Mesenteric fat pad (tissue), 1 donor: Measurements from ENCODE around the gene SPDYE1. TPM values are rescaled to one million over a fixed set of nuclear protein-coding genes. Genes with fewer than 3 reads are reported as not detected.

Experiments used
- DNase-seq: peaks from one replicate; pipeline ENCODE4 v3.0.0-alpha.2; 2020; ENCODE audit warnings: low spot score
- total RNA-seq: library from RNA; stranded (reverse); fragmentation: NEBNext Ultra II Directional; extraction: Animal tissue kit (Norgen Biotek cat#: 25700); gene quantifications from one replicate; pipeline ENCODE4 v1.2.1, GENCODE V29; 2021
- donor health status: DM: yes; HTN: yes; CAD: no.

The SPDYE1 gene
- total RNA-seq, 1 donor from 2014 or later, result not detected

- no peak for DNase-seq
These were observed 44.5 kb downstream of the SPDYE1 start for GRCh38 chr7:44042221-44042620.

GRCh38 chr7:44043902-44044301 is 46.2 kb downstream of the SPDYE1 start:
- no peak for DNase-seq

DNA sequence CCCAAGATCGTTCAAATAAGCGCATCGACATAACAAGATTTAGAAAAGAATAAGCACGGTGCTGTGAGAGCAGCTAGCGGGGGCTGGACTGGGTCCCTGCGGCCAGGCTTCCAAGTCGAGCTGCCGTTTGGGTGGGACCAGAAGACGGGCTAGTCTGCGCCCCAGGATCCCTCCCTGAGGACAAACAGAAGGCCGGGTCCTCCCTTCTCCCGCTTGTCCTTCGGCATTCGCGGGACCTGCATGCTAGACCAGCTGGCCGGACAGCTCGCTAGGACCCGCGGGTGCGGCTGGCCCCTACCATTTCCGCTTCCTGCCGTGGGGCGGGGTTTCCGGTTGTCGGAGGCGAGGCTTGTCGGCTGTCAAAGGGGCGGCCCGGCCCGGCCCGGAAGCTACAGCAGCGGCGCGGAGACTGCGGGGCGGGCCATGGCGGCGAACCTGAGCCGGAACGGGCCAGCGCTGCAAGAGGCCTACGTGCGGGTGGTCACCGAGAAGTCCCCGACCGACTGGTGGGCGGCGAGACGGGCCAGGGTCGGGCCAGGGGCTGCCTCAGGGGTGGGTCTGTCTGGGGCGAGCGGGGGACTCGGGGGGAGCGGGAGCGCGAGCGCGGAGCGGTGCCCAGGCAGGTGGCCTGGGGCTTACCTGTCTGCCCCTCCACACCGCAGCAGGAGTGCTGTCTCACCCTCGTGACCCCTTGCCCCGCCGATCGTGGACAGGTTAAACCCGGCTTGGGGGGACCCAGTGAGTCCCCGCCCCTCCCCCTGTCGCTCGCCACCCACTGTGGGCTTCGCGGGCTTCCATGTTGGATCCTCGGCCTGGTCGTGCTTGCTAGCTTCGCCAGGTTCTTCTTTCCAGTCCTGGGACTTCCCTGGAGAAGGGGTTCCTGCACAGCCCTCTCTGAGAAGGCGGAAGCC is 46.9 kb downstream of the SPDYE1 start, which contains the start of gene DBNL:
Gene DBNL, plus strand, starts transcription at position 388 of the 911 bp plus-strand sequence. Its CDS starts 36 bp downstream, at position 424.
- DNase-seq, result peak; percentile 99

GRCh38 chr7:44045226-44046014 is 47.7 kb downstream of the SPDYE1 start:
- peak; percentile 26 for DNase-seq

- DNase-seq, result peak; percentile 47
These were observed 48.8 kb downstream of the SPDYE1 start for GRCh38 chr7:44046321-44047061.

DNA sequence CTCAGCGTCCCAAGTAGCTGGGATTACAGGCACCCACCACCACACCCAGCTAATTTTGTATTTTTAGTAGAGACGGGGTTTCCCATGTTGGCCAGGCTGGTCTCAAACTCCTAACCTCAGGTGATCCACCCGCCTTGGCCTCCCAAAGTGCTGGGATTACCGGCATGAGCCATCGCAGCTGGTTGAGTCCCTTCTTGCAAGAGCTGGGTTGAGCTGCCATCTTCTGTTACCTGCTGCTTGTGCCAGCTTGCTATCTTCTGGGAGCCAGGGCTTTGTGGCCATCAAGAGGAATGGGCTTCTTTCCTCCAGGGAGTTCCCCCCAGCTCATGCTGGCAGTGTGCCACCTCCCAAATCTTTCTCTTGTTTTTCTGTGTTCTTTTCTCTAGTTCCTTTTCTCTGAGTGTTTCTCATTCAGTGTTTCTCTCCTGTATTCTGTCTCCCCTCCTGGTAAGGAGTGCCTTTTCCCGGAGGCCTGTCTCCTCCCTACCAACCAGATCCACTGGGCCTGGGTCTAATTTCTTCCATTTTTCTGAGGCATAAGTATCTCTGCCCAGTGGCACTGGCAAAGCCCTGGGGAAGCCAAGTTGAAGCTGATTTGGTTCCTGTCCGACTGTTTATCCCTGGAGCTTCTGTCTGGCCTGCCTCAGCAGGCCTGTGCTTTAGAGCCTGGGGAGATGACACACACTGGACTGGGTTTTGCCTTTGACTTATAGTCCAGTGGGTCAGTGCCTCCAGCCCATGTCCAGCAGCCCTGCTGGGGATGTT is 50.5 kb downstream of the SPDYE1 start:
- no peak for DNase-seq

GRCh38 chr7:44050121-44050914 is 52.6 kb downstream of the SPDYE1 start:
- DNase-seq, result peak; percentile 68

DNA sequence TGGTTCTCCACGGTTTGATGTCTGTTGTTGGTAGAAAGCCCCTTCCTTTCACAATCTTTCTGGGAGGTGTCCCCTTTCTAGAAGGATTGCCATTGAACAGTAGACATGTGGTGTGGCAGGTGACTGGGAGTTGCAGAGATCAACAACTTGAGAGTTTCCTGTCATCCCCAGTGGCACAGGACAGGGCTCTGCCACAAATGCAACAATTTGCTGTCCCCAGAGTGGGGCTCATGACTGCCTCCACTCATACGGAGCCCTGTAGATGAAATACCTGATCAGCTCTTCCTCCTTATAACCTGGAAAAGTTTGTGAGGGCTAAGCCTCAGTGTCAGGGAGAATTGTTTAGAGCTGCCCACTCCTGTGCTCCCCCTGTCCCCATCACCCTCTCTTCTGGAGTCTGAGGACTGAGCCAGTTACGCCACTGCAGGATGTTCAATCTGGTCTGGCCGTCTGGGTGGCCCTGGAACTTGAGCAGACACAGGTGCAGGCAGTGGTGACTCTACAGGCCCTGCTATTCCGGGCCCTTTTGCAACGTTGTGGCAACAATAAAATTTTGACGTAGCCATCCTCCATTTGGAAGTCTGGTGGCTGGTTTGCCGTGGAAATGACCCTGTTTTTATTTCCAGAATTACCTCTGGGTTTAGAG is 53.3 kb downstream of the SPDYE1 start:
- peak; percentile 35 for DNase-seq

GRCh38 chr7:44051611-44052220 is 54.0 kb downstream of the SPDYE1 start:
- DNase-seq, result peak; percentile 53

DNA sequence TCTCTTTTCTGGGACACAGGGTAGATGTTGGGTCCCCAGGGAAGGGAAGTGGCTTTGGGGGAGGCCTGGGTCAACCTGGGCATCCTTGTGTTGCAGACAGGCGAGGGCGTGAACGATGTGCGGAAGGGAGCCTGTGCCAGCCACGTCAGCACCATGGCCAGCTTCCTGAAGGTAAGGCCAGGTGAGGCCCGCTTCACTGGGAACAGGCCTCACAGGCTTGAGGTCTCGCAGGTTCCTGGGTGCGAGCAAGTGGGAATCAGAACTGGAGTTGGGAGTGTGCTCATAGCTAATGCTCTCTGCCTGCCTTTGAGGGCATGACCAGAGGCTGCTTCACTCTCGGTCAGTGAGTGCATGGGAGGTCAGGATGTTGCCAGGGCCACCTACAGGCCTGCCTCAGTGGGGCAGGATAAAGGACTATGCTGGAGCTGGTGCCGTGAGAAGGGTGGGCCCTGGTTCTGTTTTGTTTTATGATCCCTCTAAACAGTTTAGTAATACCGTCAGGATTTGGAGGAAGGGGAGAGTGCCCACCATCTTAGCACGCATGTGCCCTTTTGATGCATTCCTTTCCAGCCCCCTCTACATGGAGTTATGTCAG is 55.2 kb downstream of the SPDYE1 start:
- DNase-seq, result peak; percentile 71

DNA sequence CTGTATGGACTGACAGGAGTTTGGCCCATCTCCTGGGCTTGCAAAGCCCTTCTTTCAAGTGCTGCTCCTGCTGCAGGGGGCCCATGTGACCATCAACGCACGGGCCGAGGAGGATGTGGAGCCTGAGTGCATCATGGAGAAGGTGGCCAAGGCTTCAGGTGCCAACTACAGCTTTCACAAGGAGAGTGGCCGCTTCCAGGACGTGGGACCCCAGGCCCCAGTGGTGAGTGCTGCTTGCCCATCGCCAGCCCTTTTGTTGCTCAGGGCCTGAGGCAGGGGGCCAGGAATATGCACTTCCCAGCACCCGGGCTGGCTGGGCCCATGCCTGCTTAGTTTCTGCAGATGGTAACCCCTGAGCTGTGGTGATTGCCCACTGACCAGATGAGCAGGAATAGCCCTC is 59.0 kb downstream of the SPDYE1 start:
- DNase-seq, result no peak

GRCh38 chr7:44057181-44057848 is 59.6 kb downstream of the SPDYE1 start:
- DNase-seq, result peak; percentile 89

GRCh38 chr7:44057849-44058758 is 60.4 kb downstream of the SPDYE1 start:
- peak; percentile 69 for DNase-seq

DNA sequence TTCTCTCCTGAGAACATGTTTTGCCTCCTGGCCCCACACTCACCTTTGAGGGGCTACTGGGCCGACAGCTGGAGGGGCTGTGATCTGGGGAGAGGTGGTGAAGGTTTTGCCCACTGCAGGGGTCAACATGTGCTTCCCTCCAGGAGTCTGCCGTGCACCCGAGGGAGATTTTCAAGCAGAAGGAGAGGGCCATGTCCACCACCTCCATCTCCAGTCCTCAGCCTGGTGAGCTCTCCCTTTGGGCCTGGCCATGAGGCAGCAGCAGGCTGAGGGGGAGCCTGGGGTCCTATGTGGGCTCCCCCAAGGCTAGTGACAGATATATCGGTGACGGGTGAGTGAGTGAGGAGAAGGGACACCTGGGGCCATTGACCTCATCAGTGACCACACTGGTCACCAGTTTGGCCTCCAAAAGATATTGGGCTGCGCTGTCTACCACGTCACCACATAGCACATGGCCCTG is 61.1 kb downstream of the SPDYE1 start:
- DNase-seq, result peak; percentile 55

DNA sequence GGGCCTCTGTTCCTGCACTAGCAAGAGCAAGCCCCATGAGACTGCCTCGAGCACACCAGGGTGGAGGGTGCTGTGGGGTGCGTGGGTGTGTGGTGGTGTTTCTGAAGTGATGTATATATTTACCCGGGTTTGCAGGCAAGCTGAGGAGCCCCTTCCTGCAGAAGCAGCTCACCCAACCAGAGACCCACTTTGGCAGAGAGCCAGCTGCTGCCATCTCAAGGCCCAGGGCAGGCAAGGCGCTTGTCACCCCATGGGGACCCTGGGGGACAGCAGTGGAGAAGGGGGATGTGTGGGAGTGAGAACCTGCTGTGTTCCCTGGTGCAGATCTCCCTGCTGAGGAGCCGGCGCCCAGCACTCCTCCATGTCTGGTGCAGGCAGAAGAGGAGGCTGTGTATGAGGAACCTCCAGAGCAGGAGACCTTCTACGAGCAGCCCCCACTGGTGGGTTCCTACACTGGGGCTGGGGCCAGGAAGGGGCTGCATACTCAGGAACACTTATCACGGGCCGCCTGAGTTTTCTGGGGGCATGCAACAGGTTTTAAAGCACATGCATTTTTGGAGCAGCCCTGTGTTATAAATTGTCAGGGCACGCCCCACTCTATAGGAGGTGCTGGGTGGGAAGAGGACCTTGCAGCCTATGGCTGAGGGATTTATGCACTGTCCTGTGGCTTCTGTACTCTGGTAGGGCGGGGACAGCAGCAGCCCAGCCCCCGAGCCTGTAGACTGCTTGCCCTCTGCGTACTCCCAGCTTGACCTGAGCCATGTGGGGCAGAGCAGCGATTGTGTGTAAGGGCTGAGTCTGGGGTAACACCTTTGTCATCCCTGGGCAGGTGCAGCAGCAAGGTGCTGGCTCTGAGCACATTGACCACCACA is 61.8 kb downstream of the SPDYE1 start:
- DNase-seq, result peak; percentile 88
